Measurements from ENCODE around the gene LPAR1.
"Not testable (repeated sequence)": the region's sequence is repeated elsewhere in the genome, so short reads cannot be mapped to it uniquely, and the experiment has no call there.

Gene LPAR1, protein sequence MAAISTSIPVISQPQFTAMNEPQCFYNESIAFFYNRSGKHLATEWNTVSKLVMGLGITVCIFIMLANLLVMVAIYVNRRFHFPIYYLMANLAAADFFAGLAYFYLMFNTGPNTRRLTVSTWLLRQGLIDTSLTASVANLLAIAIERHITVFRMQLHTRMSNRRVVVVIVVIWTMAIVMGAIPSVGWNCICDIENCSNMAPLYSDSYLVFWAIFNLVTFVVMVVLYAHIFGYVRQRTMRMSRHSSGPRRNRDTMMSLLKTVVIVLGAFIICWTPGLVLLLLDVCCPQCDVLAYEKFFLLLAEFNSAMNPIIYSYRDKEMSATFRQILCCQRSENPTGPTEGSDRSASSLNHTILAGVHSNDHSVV

GRCh38 chr9:111038331-111039230 is at the start of gene LPAR1:
TSS of gene LPAR1 (minus strand) at chr9:111038470. CDS start at chr9:110972117, 66,353 bp downstream.
- DNase-seq, result no peak

DNA sequence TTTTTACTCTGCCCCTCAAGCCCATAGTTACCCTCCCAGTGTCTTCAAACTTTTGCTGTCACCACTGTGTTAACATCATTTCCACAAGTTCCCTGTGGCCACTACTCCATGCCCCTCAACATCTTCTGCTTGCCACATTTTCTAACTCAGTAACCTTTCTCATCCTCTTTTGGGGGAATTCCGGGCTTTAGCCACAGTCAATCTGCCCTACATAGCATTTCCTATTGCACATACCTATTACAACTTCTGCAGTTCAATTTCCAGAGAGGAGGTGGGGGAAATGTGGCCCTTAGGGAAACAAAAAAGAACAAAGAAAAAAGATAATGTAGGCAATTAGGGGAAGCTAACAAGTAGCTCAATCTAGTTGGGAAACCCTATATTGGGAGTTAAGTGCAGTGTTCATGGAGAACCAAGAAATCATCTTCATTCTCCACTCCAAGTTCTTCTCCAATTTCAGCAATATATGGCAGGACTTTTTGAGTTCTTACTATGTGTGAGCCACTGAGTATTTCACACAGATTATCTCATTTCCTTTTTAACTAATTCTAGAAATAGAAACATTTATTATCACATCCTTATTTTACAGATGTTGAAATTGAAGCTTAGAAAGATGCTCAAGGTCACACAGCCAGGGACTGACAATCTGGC is 40.2 kb upstream of the LPAR1 start:
- no peak for DNase-seq

DNA sequence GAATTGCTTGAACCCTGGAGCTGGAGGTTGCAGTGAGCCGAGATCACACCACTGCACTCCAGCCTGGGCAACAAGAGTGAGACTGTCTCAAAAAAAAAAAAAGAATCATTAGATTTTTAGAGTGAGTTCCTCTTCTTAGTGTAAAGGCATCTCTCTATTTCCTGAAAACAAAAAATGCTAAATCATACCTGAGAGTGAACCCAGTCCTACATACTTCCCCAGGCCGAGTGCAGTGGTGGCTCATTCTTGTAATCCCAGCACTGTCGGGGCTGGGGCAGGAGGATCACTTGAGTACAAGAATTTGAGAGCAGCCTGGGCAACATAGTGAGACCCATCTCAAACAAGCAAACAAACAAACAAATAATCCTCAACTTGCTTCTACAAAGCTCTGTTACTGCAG is 38.2 kb upstream of the LPAR1 start:
- DNase-seq, result no peak

GRCh38 chr9:111076042-111076441 is 37.8 kb upstream of the LPAR1 start:
- no peak for DNase-seq

GRCh38 chr9:111074395-111074794 is 36.1 kb upstream of the LPAR1 start:
- DNase-seq, result no peak

- DNase-seq, result no peak
Observed at GRCh38 chr9:111069183-111069582, 30.9 kb upstream of the LPAR1 start.

GRCh38 chr9:111068771-111069170 is 30.5 kb upstream of the LPAR1 start:
- no peak for DNase-seq

- no peak for DNase-seq
Observed at GRCh38 chr9:111068383-111068730, 30.1 kb upstream of the LPAR1 start.

GRCh38 chr9:111066468-111066867 is 28.2 kb upstream of the LPAR1 start:
- DNase-seq, result no peak

GRCh38 chr9:111065414-111065813 is 27.1 kb upstream of the LPAR1 start:
- no peak for DNase-seq

DNA sequence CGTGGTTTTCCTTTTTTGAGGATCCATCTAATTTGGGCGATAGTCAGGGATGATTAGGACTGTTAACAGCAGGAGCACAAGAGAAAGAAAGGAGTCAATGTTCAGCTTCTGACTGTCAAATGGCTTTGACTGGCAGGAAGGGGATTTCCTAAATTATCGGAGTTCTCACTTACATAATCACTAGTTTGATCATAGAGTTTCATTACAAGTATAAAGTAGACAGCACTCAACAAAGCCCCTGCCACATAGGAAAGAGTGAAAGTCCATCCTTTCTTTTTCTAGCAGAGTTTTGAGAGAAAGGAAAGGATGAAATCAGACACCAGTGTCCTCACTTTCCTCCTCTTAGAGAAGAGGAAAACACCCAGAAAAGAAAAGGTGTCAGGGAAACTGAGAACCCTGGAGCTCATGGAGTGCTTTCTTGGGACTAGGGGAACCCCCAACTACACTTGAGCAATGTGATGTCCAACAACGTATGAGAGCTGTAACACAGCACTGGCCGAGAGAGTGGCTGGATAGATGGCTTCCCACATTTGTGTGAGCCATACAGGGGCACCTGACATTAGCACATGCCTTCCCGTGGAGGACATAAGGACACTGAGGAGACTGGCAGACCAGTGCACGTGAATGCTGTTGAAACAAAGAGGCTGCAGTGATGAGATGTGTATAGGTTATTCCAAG is 26.0 kb upstream of the LPAR1 start:
- DNase-seq, result no peak

DNA sequence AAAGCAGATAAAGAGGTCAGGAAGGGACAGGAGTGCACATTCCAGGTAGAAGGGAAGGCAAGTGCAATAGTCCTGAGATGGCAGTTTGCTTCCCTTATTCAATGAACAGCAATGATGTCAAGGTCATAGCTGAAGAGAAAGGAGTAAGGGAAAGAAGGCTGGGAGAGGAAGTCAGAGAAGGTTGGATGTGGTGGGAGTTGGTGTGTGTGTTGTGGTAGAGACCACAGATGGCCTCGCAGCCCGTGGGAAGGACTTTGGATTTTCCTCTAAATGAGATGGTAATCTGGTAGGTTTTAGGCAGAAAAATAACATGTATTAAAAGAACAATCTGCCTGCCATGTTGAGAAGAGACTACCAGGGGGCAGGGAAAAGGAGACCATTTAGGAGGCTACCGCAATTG is 25.1 kb upstream of the LPAR1 start:
- no peak for DNase-seq

DNA sequence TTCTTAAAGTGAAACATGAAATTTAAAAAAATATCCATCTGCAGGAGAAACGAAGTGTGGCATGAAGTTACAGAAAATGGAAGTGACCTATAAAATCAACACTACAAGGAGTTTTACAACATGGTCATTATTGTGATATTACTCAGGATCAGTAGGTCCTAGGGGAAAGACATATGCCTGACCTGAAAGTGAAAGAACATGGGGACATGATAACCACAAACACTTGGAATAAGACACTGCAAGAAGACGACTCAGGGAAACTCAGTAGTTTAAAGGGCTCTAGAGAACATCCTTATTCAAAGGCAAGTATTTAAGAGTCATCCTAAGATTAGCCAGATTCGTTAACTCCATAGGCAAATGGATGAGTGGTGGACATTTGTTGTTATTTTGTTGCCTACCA is 19.9 kb upstream of the LPAR1 start:
- no peak for DNase-seq

DNA sequence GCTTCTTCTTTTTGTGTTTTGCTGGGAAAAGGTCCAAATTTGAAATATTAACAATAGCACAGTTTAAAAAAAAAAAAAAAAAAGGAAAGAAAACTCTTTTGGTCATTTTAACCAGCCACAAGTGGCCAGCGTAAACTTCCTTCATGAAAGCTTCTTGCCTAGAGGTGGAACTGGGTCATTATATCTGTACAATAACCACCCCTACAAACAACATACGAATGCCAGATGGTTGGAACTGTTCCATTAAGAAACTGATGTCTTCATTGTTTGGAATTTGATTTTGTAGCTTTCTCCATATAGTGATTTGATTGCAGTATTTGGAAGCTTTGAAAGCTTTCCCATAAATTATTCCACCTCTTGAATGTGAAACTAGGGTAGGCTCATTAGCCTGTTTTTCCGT is 18.3 kb upstream of the LPAR1 start:
- DNase-seq, result no peak

- DNase-seq, result no peak
Observed at GRCh38 chr9:111052791-111053190, 14.5 kb upstream of the LPAR1 start.

DNA sequence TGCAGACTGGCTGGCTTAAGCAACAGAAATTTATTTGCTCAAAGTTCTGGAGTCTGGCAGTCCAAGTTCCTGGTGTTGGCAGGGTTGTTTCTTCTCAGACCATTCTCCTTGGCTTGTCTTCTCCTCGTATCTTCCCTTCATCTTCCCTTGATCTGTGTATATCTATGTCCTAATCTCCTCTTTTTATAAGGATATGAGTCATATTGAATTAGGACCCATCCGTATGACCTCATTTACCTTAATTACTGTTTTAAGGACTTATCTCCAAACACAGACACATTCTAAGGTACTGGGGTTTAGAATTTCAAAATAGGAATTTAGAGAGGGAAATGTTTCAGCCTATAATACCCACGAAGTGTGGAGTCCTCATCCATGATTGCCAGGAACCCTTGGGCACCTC is 13.1 kb upstream of the LPAR1 start:
- DNase-seq, result no peak

DNA sequence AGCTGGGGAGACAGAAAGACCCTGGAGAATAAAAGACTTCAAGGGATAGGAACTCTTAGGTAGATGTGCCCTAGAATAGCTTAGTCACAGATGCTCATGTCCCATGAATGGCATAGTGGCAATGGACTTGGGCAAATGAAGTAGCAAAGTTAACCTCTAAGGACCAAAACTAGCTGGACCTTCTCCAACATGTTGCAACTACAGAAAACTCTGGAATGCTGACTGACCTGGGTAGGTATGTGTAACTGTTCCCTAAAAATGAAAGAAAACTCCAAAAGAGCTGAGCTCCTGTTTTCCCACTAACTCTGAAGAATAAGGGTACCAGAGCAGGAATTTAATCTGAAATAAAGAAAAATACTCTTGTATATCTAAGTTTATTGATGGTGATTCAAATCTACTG is 12.5 kb upstream of the LPAR1 start:
- DNase-seq, result no peak

DNA sequence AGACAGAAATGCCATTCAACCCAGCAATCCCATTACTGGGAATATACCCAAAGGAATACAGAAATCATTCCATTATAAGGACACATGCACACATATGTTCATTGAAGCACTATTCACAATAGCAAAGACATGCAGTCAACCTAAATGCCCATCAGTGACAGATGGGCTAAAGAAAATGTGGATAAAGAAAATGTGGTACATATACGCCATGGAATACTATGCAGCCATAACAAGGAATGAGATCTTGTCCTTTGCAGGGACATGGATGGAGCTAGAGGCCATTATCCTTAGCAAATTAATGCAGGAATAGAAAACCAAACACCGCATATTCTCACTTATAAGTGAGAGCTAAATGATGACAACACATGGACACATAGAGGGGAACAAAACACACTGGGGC is 9.0 kb upstream of the LPAR1 start:
- DNase-seq, result not testable (repeated sequence)

DNA sequence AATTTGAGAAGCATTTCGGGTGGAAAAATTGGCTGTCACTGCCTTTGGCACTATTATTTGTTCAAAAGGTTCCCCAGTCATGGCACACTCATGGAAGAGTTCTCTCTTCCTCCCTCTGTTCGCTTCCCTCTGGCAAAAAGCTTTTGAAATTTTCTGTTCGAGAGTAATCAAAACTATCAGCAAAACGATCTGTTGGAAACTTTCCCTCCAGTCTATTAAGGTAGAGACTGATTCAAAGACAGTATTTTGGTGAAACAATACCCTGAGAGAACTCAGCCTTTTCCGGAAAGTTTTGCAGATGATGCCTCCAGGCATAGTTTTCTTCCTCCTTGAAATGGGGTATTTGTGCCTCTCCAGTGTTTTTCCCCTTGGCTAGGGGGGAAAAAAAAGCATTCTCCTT is 3.6 kb upstream of the LPAR1 start:
- DNase-seq, result no peak

- no peak for DNase-seq
Observed at GRCh38 chr9:111040494-111040893, 2.2 kb upstream of the LPAR1 start.

GRCh38 chr9:111039231-111039906 is 1.1 kb upstream of the LPAR1 start:
- DNase-seq, result no peak

GRCh38 chr9:111037708-111038330 is 451 bp downstream of the LPAR1 start:
- peak; percentile 23 for DNase-seq

Measured in stimulated activated CD8-positive, alpha-beta memory T cell treated with anti-CD3 and anti-CD28 coated beads, Interleukin-4, amount 100 ng/mL, for 48 hours (primary cell).